A549 treated with Hydrocortisone at 1 μM for 4 hours (cell line): ENCODE results near the gene GRAP2. TPM values are rescaled to one million over a fixed set of nuclear protein-coding genes. Genes with fewer than 3 reads are reported as not detected.

Experiments used
- total RNA-seq: library from RNA; stranded (reverse); fragments of 200-300 nt; extraction: Qiagen RNA extraction; gene quantifications from 5 replicates; pipeline ENCODE4 v1.2.3, GENCODE V29; 2022

Gene GRAP2
- not detected in 5 replicates for total RNA-seq

DNA sequence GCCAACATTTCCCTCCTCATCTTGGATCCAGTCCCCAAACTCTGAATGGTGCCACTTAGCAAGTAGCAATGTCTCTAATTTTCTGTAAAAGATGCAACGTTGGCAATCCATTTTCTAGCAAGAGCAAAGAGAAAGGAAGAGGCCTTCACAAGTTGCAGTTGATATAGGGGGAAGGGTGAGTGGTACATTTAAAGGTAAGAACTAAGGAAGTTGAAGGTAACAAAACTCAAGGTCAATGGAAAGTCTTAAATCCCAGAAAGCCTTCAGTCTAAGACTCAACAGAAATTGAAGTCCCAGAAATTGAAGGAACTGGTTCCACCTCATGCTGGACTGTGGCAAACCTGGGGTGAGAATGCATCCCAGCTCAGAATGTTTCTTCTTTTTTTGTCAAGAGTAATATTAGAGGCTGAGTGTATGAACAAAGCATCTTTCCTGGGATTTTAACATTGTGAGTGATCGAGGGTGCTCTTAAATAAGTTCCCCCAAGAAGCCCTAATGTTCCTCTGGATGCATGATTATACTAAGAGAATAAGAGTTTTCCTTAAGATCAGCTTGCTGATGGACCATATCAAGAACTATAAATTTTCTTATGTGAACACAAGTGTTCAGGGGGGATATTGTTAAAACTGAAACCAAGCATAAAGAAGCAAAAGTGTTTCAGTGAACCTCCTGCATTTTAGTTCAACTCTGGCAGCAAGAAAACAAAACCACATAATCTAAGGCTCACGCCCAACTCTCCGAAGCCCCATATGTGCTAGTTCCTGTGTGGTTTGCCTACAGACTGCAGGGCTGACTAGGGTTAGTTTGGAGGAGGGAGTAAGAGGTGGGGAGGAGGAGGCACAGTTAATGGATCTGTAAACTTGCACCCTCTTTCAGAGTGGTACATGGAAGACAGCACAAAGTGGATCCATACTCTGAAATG lies at the start of gene GRAP2:
TSS of gene GRAP2 (plus strand) at position 779 of the 922 bp plus-strand sequence. CDS start 46,023 bp downstream, outside the sequence.

GRCh38 chr22:39893526-39893925 lies 7.4 kb upstream of the GRAP2 start, which contains the start of gene ENTHD1:
ENTHD1 (minus strand) TSS chr22:39893760; CDS start chr22:39887748, 6,012 bp downstream.

DNA sequence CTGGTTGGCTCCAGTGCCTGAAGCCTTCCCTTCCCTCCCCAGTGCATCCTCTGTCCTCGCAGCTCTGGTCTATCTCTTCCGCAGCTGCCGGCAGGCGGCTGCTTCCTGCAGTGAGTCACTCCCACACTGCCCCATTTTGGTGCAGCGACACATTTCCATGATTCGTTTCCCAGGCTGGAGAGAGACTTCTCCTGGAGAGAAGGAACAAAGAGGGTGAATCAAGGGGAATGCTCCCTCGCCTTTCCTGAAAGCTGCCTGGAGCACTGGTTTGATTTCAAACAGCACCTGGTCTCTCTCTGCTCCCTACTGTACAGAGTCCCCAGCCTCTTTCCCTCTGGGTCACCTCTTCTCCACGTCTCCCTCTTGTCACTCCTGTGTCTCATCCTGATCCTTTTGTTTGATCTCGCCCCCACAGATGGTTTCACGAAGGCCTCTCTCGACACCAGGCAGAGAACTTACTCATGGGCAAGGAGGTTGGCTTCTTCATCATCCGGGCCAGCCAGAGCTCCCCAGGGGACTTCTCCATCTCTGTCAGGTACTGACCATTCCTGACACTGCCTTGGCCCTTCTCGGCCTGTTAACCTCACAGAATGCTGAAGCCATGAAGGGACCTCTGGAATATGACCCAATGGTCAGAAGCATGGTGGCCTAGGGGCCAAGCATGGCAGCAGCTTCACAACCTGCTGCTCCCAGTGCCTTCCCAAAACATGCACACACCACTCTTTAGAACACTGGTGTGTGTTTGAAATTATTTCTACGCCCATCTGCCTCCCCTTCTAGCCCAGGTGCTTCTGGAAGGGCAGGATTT lies 59.0 kb downstream of the GRAP2 start, which contains the start of gene TMA7B:
TSS of gene TMA7B (plus strand) at position 758 of the 808 bp plus-strand sequence. CDS start 3,978 bp downstream, outside the sequence.

GRCh38 chr22:39994566-39995392 lies 93.9 kb downstream of the GRAP2 start, which contains the start of gene FAM83F:
FAM83F (plus strand) TSS chr22:39994954; CDS start chr22:39995043, 89 bp downstream.

Other genes with a start within 250 kb of the GRAP2 start
- gene ENTHD1, start 7.3 kb upstream of the GRAP2 start, total RNA-seq = not detected in 5 replicates
- gene TMA7B, start 59.3 kb downstream of the GRAP2 start, total RNA-seq = not detected in 5 replicates
- gene FAM83F, start 93.9 kb downstream of the GRAP2 start, total RNA-seq = not detected in 5 replicates